ENCODE measurements around the gene MICAL2.

Gene MICAL2

DNA sequence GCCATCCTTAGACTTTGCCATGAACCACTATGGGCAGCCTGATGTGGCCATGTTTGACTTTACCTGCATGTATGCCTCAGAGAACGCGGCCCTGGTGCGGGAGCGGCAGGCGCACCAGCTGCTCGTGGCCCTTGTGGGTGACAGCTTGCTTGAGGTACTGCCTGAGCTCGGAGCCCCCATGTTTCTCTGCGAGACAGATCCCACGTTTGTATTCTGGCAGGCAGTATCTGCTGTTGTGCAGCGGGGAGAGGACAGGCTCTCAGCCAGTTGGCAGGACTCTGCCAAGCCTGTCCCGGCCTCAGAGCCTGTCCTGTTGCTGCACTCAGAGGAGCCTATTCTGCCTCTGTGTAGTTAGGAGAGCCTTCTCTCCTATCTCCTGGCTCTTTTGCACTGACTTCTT, 109.9 kb downstream of the MICAL2 start:
- TF ChIP-seq, protein P1, sequence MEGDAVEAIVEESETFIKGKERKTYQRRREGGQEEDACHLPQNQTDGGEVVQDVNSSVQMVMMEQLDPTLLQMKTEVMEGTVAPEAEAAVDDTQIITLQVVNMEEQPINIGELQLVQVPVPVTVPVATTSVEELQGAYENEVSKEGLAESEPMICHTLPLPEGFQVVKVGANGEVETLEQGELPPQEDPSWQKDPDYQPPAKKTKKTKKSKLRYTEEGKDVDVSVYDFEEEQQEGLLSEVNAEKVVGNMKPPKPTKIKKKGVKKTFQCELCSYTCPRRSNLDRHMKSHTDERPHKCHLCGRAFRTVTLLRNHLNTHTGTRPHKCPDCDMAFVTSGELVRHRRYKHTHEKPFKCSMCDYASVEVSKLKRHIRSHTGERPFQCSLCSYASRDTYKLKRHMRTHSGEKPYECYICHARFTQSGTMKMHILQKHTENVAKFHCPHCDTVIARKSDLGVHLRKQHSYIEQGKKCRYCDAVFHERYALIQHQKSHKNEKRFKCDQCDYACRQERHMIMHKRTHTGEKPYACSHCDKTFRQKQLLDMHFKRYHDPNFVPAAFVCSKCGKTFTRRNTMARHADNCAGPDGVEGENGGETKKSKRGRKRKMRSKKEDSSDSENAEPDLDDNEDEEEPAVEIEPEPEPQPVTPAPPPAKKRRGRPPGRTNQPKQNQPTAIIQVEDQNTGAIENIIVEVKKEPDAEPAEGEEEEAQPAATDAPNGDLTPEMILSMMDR (IDR thresholded peaks at IDR 0.05; ENCODE audit: low read depth, low read length, missing control alignments) = no peak
- no peak overlapping the region for H3K4me3 ChIP-seq (ENCODE audit: low read depth, low read length)
- DNase-seq (ENCODE audit: low read depth) = no peak

DNA sequence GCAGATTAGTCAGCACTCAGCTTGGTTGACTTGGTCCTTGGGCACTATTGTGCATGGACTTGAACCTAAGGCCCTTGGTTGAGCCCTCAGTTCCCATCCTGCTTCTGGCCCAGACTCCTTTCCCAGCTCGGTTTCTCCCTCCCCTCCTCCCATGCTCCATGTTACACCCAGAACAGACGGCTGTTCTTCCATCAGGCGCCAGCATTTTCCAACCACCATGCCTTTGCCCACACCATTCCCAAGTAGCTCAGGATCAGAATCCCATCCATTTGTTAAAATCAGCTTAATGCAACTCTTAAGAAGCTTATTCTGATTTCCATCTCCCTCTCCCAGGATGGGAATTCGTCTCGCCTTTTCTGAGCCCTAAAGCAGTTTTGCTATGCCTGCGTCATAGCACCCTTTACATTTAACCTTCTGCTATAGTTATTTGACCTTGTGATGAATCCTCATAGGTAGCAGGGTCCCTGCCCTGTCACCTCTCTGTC, 110.7 kb downstream of the MICAL2 start:
- TF ChIP-seq, protein P1 (IDR thresholded peaks at IDR 0.05; ENCODE audit: low read depth, low read length, missing control alignments) = no peak
- H3K4me3 ChIP-seq (ENCODE audit: low read depth, low read length) = no peak overlapping the region
- DNase-seq (ENCODE audit: low read depth) = no peak

DNA sequence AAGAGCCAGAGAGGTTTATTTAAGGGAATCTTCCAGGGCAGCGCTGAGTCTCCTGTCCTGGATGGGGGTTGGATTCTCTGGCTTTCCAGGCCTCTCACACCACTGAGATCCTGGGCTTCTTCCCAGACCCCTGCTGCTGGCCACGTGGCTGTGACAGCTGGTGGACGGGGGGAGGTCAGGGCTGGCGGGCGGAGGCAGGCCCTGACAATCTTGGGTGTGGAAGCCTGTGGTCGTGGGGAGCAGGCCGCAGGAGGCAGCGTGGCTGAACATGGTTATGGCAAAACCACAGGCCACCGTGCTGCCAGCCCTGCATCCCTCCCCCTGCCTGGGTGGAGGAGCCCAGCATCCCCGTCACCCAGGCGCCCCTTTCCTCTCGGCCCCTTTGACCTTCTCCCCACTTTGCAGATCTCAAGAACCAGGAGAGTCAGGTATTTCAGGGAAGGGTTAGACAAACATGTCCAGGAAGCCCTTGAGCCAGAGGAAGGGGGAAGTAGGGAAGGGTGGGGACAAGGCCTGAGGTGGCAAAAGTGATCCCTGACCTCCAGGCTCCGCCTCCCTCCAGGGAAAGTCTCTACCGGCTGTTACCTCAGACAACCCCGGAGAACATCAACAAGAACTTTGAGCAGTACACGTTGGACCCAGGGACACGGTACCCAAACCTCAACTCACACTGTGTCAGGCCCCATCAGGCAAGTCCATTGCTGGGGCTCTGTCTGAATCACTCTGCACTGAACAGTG, 111.8 kb downstream of the MICAL2 start:
- no peak for DNase-seq (ENCODE audit: low read depth)
- TF ChIP-seq, protein P1 (IDR thresholded peaks at IDR 0.05; ENCODE audit: low read depth, low read length, missing control alignments) = no peak
- no peak overlapping the region for H3K4me3 ChIP-seq (ENCODE audit: low read depth, low read length)

DNA sequence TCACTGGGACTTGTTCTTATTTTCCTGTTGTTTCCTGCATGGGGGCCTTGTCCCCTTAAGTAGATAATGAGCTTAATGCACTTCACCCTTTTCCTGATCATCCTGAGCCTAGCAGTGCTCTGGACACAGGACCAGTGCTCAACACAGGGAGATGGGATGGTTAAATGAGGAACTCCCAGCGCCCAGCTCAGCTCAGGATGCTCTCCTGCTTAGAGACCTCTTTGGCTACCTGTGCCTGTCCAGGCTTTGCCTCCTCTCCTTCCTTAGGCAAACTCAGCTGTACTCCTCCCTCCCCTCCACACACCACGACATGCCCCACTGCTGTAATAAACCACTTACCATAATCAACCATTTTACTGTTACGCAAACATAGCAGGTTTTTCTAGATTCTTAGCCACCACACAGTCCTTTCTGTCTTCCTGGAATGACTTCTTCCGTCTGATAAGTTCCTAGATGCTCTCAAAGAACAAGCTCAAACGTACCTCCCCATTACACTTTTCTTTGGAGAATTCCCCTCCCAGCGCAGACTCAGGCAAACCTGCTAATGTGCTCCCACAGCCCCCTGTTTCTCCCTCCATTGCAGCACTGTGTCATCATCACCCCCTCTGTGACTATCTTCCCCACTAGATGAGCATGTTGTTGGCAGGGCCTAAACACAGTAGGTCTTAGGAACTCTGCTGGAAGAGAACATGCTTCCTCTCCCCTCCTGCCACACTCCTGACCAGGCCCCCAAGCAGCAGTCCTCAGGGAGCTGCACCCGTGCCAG, 113.6 kb downstream of the MICAL2 start:
- DNase-seq (ENCODE audit: low read depth) = no peak
- no peak overlapping the region for H3K4me3 ChIP-seq (ENCODE audit: low read depth, low read length)
- TF ChIP-seq, protein P1 (IDR thresholded peaks at IDR 0.05; ENCODE audit: low read depth, low read length, missing control alignments) = no peak

DNA sequence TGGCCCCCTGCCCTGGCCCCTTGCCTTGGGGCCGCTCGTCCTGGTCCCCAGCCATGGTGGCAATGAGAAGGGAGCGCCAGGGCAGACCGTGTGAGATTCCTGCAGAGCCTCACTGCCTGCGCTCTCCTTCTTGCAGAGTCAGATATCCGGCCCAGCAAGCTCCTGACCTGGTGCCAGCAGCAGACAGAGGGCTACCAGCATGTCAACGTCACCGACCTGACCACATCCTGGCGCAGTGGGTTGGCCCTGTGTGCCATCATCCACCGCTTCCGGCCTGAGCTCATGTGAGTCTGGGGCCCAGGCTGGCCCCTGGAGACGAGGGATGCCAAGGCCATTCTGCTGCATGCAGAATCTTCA, 114.1 kb downstream of the MICAL2 start:
- no peak overlapping the region; the same call in 1 of the 2 replicates for H3K4me3 ChIP-seq (ENCODE audit: low read depth, low read length)
- TF ChIP-seq, protein P1 (IDR thresholded peaks at IDR 0.05; ENCODE audit: low read depth, low read length, missing control alignments) = no peak
- DNase-seq (ENCODE audit: low read depth) = peak; percentile 19

DNA sequence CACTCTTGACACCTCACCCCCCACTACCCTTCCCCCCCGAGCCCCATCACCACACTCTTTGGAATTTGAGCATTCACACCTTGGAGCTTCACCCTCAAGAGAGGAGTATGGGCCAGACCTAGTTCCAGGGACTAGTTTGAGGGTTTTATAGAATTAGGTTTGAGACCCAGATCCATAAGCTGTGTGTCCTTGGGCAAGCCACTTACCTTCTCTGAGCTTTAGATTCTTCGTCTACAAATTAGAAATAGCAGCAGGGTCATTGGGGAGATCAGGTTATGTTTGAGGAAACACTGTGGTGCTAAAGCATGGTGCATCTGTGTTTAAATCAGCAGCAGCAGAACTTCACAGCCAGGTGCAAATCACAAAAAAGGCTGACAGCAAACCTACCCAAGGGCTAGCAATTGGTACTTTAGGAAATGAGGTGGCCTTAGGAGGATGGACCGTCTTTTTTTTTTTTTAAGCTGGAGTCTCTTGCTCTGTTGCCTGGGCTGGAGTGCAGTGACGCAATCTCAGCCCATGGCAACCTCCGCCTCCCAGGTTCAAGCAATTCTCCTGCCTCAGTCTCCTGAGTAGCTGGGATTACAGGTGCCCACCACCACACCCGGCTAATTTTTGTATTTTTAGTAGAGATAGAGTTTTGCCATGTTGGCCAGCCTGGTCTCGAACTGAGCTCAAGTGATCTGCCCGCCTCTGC, 114.8 kb downstream of the MICAL2 start:
- no peak overlapping the region for H3K4me3 ChIP-seq (ENCODE audit: low read depth, low read length)
- TF ChIP-seq, protein P1 (IDR thresholded peaks at IDR 0.05; ENCODE audit: low read depth, low read length, missing control alignments) = no peak
- DNase-seq (ENCODE audit: low read depth) = no peak

Measured in GM12864 (cell line).